GM12872 (cell line): ENCODE data around the gene SEPTIN1.

ENCODE experiments used
- CTCF ChIP-seq: IDR thresholded peaks from 3 replicates; pipeline ENCODE4 v1.5.1; 2011; ENCODE audit warnings: low read depth, mild to moderate bottlenecking, low read length, moderate library complexity; ENCODE audit not compliant: insufficient read depth

The SEPTIN1 gene

GRCh38 chr16:30382111-30382881 lies at the start of gene SEPTIN1:
Gene SEPTIN1 (minus strand): TSS chr16:30382561. CDS start chr16:30382542, 19 bp downstream.
- no peak for TF ChIP-seq CTCF

- TF ChIP-seq CTCF, result no peak; the same call in 2 of the 3 replicates
Measured at GRCh38 chr16:30430428-30430970, 48.1 kb upstream of the SEPTIN1 start.

- peak; percentile 84 for TF ChIP-seq CTCF
Measured at GRCh38 chr16:30429678-30430427, 47.5 kb upstream of the SEPTIN1 start, which contains the start of gene DCTPP1. Gene DCTPP1 (minus strand): TSS chr16:30430030. CDS start chr16:30429980, 50 bp downstream.

- no peak for TF ChIP-seq CTCF
Measured at GRCh38 chr16:30429418-30429677, 47.0 kb upstream of the SEPTIN1 start.

- no peak for TF ChIP-seq CTCF
Measured at GRCh38 chr16:30428055-30428454, 45.7 kb upstream of the SEPTIN1 start.

GRCh38 chr16:30421010-30421409 lies 38.6 kb upstream of the SEPTIN1 start:
- no peak for TF ChIP-seq CTCF

GRCh38 chr16:30418350-30419181 lies 36.2 kb upstream of the SEPTIN1 start:
- no peak for TF ChIP-seq CTCF
